Measurements from ENCODE around the gene FHAD1.

Gene FHAD1

GRCh38 chr1:15218287-15219279 lies 28.4 kb upstream of the FHAD1 start:
- peak; percentile 33 for DNase-seq (ENCODE audit: low spot score)

GRCh38 chr1:15219280-15220023 lies 27.6 kb upstream of the FHAD1 start:
- DNase-seq (ENCODE audit: low spot score): no peak

GRCh38 chr1:15220024-15220392 lies 27.0 kb upstream of the FHAD1 start:
- no peak for DNase-seq (ENCODE audit: low spot score)

GRCh38 chr1:15220825-15221431 lies 26.1 kb upstream of the FHAD1 start:
- no peak for DNase-seq (ENCODE audit: low spot score)

- no peak for DNase-seq (ENCODE audit: low spot score)
Observed at GRCh38 chr1:15222653-15223303, 24.2 kb upstream of the FHAD1 start.

GRCh38 chr1:15224259-15224869 lies 22.7 kb upstream of the FHAD1 start:
- no peak for DNase-seq (ENCODE audit: low spot score)

- DNase-seq (ENCODE audit: low spot score): no peak
Observed at GRCh38 chr1:15224974-15225373, 22.0 kb upstream of the FHAD1 start.

- no peak for DNase-seq (ENCODE audit: low spot score)
Observed at GRCh38 chr1:15225461-15225860, 21.6 kb upstream of the FHAD1 start.

- no peak for DNase-seq (ENCODE audit: low spot score)
Observed at GRCh38 chr1:15226388-15227255, 20.4 kb upstream of the FHAD1 start.

GRCh38 chr1:15229707-15230131 lies 17.3 kb upstream of the FHAD1 start:
- DNase-seq (ENCODE audit: low spot score): no peak

- no peak for DNase-seq (ENCODE audit: low spot score)
Observed at GRCh38 chr1:15231714-15232201, 15.3 kb upstream of the FHAD1 start.

- DNase-seq (ENCODE audit: low spot score): no peak
Observed at GRCh38 chr1:15233689-15234088, 13.3 kb upstream of the FHAD1 start.

- DNase-seq (ENCODE audit: low spot score): no peak
Observed at GRCh38 chr1:15236321-15236721, 10.7 kb upstream of the FHAD1 start.

- DNase-seq (ENCODE audit: low spot score): no peak
Observed at GRCh38 chr1:15236746-15237145, 10.3 kb upstream of the FHAD1 start.

- no peak for DNase-seq (ENCODE audit: low spot score)
Observed at GRCh38 chr1:15238789-15239188, 8.2 kb upstream of the FHAD1 start.

GRCh38 chr1:15242766-15243165 lies 4.3 kb upstream of the FHAD1 start:
- no peak for DNase-seq (ENCODE audit: low spot score)

GRCh38 chr1:15243275-15244043 lies 3.6 kb upstream of the FHAD1 start:
- DNase-seq (ENCODE audit: low spot score): no peak

GRCh38 chr1:15244813-15245212 lies 2.2 kb upstream of the FHAD1 start:
- no peak for DNase-seq (ENCODE audit: low spot score)

GRCh38 chr1:15245593-15246360 lies 1.2 kb upstream of the FHAD1 start:
- no peak for DNase-seq (ENCODE audit: low spot score)
